Measurements from ENCODE around the gene MAP4K5. TPM values are rescaled to one million over a fixed set of nuclear protein-coding genes. Genes with fewer than 3 reads are reported as not detected.

MAP4K5 gene
- total RNA-seq, 2 donors from 2014 or later, result 45.0 to 60.3 TPM

DNA sequence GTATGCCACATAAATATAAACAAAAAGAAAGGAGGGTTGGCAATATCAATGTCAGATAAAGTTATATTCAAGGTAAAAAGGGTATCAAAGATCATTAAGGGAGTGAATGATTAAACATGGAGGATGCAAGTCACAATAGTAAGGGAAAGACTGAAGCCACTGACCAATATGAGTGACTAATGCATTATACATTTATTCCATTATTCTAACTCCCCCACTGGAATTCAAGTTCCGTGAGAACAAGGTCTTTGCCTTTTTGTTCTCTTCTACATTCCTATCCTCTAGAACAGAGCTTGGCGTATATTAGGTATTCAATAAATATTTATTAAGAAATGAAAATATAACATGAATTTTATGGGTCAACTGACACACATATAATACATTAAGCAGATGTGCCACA lies 30.7 kb downstream of the MAP4K5 start:
- Histone ChIP-seq H3K27me3 (ENCODE audit: control insufficient read depth, insufficient read depth, low read length, poor library complexity, severe bottlenecking) (no peaks in the 10 kb centered on the region), H3K9ac (ENCODE audit: extremely low read depth, low read length, poor library complexity, severe bottlenecking) (no peak overlapping the region), H3K9me3 (ENCODE audit: control insufficient read depth, low read length) (no peaks in the 10 kb centered on the region), H3K4me3 (ENCODE audit: low read length) (no peak overlapping the region), H3K4me1 (ENCODE audit: control insufficient read depth, insufficient read depth, low read length) (no peaks in the 10 kb centered on the region), H3K27ac (ENCODE audit: low read depth, low read length) (no peak overlapping the region), H3K36me3 (ENCODE audit: control insufficient read depth, insufficient read depth, low read length) (peaks cover 15% of the 10 kb centered on the region)
- H3K36me3 Mint-ChIP-seq (ENCODE audit: low read depth), result peaks cover 11% of the 10 kb centered on the region
- TF ChIP-seq, protein P1, sequence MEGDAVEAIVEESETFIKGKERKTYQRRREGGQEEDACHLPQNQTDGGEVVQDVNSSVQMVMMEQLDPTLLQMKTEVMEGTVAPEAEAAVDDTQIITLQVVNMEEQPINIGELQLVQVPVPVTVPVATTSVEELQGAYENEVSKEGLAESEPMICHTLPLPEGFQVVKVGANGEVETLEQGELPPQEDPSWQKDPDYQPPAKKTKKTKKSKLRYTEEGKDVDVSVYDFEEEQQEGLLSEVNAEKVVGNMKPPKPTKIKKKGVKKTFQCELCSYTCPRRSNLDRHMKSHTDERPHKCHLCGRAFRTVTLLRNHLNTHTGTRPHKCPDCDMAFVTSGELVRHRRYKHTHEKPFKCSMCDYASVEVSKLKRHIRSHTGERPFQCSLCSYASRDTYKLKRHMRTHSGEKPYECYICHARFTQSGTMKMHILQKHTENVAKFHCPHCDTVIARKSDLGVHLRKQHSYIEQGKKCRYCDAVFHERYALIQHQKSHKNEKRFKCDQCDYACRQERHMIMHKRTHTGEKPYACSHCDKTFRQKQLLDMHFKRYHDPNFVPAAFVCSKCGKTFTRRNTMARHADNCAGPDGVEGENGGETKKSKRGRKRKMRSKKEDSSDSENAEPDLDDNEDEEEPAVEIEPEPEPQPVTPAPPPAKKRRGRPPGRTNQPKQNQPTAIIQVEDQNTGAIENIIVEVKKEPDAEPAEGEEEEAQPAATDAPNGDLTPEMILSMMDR (conservative IDR thresholded peaks at IDR 0.05), result no peak
- 100% methylated on average over 1 of the region's 2 CpGs; no CpG with 5 or more reads in 1 of the 2 experiments for WGBS, 2 experiments (ENCODE audit: insufficient coverage in 1 of 2, insufficient read length in 1 of 2)
- H3K4me3 Mint-ChIP-seq, result no peak overlapping the region
- no peak for DNase-seq
- H3K27ac Mint-ChIP-seq, result no peak overlapping the region
- no peaks in the 10 kb centered on the region for H3K27me3 Mint-ChIP-seq (ENCODE audit: insufficient read depth)
- H3K9me3 Mint-ChIP-seq, result no peaks in the 10 kb centered on the region
- no peaks in the 10 kb centered on the region for H3K4me1 Mint-ChIP-seq

DNA sequence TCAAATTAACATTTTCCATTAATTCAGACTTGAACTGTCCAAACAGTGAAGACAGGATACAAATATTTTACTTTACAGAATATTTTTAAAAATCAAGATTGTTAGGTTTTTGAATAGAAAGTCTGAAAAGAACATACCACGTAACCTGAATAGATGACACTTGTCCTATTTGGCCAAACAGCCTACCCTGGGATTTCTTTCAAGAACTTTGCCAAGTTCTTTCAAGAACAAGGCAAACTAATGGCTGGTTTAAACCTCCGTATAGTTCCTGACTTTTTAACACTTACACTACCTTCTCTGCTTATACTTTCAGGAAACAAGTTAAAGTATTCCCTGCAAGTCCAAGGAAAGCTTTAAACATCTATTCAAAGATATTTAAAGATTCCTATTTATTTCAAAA lies 35.0 kb downstream of the MAP4K5 start:
- H3K36me3 Mint-ChIP-seq (ENCODE audit: low read depth), result peaks cover 17% of the 10 kb centered on the region
- 93 to 100% methylated on average over 2 of the region's 2 CpGs for WGBS, 2 experiments (ENCODE audit: insufficient coverage in 1 of 2, insufficient read length in 1 of 2)
- H3K27ac Mint-ChIP-seq, result no peak overlapping the region
- Histone ChIP-seq H3K27me3 (ENCODE audit: control insufficient read depth, insufficient read depth, low read length, poor library complexity, severe bottlenecking) (no peaks in the 10 kb centered on the region), H3K36me3 (ENCODE audit: control insufficient read depth, insufficient read depth, low read length) (peaks cover 9% of the 10 kb centered on the region), H3K9ac (ENCODE audit: extremely low read depth, low read length, poor library complexity, severe bottlenecking) (no peak overlapping the region), H3K4me1 (ENCODE audit: control insufficient read depth, insufficient read depth, low read length) (no peaks in the 10 kb centered on the region), H3K4me3 (ENCODE audit: low read length) (no peak overlapping the region), H3K27ac (ENCODE audit: low read depth, low read length) (no peak overlapping the region), H3K9me3 (ENCODE audit: control insufficient read depth, low read length) (no peaks in the 10 kb centered on the region)
- no peaks in the 10 kb centered on the region for H3K4me1 Mint-ChIP-seq
- DNase-seq, result no peak
- H3K27me3 Mint-ChIP-seq (ENCODE audit: insufficient read depth), result no peaks in the 10 kb centered on the region
- TF ChIP-seq, protein P1 (conservative IDR thresholded peaks at IDR 0.05), result no peak
- H3K9me3 Mint-ChIP-seq, result no peaks in the 10 kb centered on the region
- no peak overlapping the region for H3K4me3 Mint-ChIP-seq

DNA sequence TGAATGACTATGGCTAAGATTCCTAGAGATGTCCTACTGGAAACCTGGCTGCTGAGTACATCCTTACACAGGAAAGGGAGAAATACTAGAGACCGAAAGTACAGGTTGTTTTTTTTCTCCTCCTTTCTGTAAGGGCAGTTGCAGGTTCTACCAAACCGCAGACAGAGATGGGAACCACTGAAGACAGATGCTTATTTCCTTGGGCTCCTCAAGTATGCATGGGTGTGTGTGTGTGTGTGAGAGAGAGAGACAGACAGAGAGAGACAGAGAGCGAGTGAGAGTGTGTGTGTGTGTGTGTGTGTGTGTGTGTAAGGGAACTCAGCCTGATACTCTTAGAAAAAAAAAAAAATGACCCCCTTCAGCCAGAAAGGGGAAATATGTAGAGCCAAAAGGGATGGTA lies 42.5 kb downstream of the MAP4K5 start:
- peaks cover 11% of the 10 kb centered on the region for H3K36me3 ChIP-seq (ENCODE audit: control insufficient read depth, insufficient read depth, low read length)
- Mint-ChIP-seq H3K27ac (no peak overlapping the region), H3K4me1 (peaks cover 9% of the 10 kb centered on the region), H3K4me3 (no peak overlapping the region), H3K36me3 (ENCODE audit: low read depth) (peaks cover 24% of the 10 kb centered on the region), H3K9me3 (no peaks in the 10 kb centered on the region), H3K27me3 (ENCODE audit: insufficient read depth) (no peaks in the 10 kb centered on the region)
- WGBS, 2 experiments (ENCODE audit: insufficient coverage in 1 of 2, insufficient read length in 1 of 2), result 93% methylated on average over 2 of the region's 3 CpGs; no CpG with 5 or more reads in 1 of the 2 experiments
- no peaks in the 10 kb centered on the region for H3K9me3 ChIP-seq (ENCODE audit: control insufficient read depth, low read length)
- no peak overlapping the region for H3K4me3 ChIP-seq (ENCODE audit: low read length)
- no peaks in the 10 kb centered on the region for H3K27me3 ChIP-seq (ENCODE audit: control insufficient read depth, insufficient read depth, low read length, poor library complexity, severe bottlenecking)
- TF ChIP-seq, protein P1 (conservative IDR thresholded peaks at IDR 0.05), result no peak
- no peak overlapping the region for H3K9ac ChIP-seq (ENCODE audit: extremely low read depth, low read length, poor library complexity, severe bottlenecking)
- no peak for DNase-seq
- no peak overlapping the region for H3K27ac ChIP-seq (ENCODE audit: low read depth, low read length)
- peaks cover 4% of the 10 kb centered on the region for H3K4me1 ChIP-seq (ENCODE audit: control insufficient read depth, insufficient read depth, low read length)

Measured in endodermal cell (in vitro differentiated cells).